ENCODE data around the gene HADHA.

Gene HADHA

DNA sequence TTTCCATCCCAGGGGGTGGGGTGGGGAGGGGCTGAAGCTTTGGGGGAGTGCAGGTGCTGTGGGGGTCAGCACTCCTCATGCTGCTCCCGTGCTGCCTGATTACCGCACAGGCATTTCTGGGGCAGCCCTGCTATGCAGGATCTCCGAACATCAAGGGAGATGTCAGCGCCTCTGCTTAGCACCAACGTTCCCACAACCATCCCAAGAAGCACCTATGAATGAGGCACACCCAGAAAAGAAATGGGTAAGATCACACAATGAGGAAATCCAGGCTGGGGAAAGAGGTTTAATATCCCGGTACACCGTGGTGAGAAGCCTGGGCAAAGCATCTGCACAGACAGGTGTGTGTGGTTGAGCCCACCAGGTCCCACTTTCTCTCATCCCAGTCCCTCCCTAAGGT lies 54.1 kb downstream of the HADHA start:
- TF ChIP-seq ZFX (IDR thresholded peaks at IDR 0.05) = no peak
- TF ChIP-seq, protein P1, sequence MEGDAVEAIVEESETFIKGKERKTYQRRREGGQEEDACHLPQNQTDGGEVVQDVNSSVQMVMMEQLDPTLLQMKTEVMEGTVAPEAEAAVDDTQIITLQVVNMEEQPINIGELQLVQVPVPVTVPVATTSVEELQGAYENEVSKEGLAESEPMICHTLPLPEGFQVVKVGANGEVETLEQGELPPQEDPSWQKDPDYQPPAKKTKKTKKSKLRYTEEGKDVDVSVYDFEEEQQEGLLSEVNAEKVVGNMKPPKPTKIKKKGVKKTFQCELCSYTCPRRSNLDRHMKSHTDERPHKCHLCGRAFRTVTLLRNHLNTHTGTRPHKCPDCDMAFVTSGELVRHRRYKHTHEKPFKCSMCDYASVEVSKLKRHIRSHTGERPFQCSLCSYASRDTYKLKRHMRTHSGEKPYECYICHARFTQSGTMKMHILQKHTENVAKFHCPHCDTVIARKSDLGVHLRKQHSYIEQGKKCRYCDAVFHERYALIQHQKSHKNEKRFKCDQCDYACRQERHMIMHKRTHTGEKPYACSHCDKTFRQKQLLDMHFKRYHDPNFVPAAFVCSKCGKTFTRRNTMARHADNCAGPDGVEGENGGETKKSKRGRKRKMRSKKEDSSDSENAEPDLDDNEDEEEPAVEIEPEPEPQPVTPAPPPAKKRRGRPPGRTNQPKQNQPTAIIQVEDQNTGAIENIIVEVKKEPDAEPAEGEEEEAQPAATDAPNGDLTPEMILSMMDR (conservative IDR thresholded peaks at IDR 0.05) = no peak
- no peak overlapping the region for H3K27ac ChIP-seq

DNA sequence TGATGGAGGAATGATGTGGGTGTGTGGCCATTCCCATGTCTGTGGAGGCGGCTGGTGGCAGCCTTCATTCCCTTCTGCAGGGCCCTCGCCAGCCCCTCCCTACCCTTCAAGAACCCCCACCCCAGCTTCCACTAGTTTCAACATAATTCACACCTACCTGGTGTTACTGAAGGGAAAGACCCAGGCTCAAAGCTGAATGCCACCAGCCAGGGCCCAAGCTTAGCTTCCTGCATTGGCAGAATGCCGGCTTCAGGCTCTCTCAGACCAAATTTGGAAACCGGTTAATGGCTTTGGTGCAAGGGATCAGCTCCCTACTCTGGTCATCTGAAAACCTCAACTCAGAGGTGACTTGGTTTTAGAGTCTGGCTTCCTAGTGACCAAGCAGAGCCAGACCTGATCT lies 54.7 kb downstream of the HADHA start:
- H3K27ac ChIP-seq = no peak overlapping the region
- TF ChIP-seq, protein P1 (conservative IDR thresholded peaks at IDR 0.05) = no peak
- no peak for TF ChIP-seq ZFX (IDR thresholded peaks at IDR 0.05)

DNA sequence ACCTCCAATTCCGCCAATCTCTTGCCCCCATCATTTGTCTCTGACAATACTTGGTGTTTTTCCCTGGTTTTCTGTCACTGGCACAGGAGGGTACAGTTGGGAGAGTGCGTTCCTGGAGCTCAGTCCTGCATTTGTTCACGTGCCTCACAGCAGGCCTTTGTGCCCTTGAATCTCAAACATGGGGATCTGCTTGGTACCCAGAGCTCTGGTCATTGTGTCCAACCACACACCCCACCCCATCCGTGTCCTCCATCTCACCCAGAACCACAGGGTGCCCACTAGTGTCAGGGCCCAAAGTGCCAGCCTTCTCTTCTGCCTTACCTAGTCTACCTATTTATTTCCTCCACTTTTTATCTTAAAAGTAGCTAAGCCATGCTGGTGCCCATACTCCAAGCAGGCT lies 55.3 kb downstream of the HADHA start:
- no peak overlapping the region for H3K27ac ChIP-seq
- TF ChIP-seq, protein P1 (conservative IDR thresholded peaks at IDR 0.05) = no peak
- TF ChIP-seq ZFX (IDR thresholded peaks at IDR 0.05) = no peak

DNA sequence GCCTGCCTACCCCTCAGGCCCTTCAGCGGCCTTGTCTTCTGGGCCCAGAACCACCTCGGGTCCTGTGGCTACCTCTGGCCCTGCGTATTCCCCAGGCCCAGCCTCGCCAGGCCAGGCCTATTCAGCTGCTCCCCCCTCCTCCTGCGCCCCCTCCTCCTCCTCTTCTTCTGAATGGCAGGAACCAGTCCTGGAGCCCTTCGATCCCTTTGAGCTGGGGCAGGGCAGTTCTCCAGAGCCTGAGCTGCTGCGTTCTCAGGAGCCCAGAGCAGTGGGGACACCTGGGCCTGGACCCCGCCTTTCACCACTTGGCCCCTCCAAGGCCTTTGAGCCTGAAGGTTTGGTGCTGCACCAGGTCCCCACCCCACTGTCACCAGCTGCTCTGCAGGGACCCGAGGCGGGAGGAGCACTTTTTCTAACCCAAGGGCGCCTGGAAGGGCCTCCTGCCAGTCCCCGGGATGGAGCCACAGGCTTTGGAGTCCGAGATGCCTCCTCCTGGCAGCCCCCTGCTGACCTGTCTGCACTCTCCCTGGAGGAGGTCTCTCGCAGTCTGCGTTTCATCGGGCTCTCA lies 56.8 kb downstream of the HADHA start:
- TF ChIP-seq, protein P1 (conservative IDR thresholded peaks at IDR 0.05) = no peak
- TF ChIP-seq ZFX (IDR thresholded peaks at IDR 0.05) = no peak
- H3K27ac ChIP-seq = no peak overlapping the region

DNA sequence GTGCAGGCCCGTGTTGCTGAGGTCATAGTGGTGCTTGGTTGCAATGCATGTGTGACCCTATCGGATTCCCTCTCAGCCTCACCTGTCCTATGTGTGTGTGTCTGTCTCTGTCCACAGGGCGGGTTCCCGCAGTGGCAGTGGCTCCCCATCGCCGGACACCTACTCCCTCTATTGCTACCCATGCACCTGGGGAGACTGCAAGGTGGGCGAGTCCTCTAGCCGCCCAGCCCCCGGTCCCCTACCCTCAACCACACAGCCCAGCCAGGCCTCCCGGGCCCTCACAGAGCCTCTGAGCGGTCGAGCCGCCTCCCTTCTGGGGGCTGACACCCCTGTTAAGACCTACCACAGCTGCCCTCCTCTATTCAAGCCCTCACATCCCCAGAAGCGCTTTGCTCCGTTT lies 57.3 kb downstream of the HADHA start:
- H3K27ac ChIP-seq = no peak overlapping the region
- no peak for TF ChIP-seq ZFX (IDR thresholded peaks at IDR 0.05)
- TF ChIP-seq, protein P1 (conservative IDR thresholded peaks at IDR 0.05) = no peak

DNA sequence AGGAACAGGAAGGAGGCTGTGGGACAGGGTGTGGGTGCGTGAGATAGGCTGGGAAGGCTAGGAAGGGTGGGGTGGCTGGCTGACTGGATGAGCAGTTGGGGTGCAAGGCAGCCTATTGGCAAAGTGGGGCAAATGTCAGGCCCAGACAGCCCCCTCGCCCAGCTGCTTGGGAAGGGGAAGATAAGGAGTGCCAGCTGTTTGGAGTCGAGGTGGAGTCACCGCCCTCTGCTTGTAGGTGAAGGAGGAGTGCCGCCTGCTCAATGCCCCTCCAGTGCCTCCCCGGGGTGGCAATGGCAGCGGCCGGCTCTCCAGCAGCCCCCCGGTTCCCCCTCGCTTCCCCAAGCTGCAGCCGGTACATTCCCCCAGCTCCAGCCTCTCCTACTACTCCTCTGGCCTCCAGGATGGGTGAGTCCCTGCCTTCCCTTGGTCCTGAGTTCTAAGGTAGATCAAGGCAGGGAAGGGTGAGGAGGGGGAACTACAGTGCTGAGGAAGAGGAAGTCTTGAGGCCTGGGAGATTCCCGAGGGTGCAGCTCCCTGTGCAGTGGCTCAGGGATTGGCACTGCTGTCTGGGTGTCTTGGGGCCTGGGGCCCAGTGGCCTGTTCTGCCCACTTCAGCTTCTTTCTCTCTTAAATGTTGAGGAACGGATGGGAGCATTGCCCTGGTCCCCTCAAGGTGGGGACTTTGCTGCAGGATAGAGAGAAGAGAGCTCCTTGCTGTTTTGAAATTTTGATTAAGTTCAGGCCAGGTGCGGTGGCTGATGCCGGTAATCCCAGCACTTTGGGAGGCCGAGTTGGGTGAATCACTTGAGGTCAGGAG lies 58.3 kb downstream of the HADHA start:
- no peak overlapping the region for H3K27ac ChIP-seq
- TF ChIP-seq, protein P1 (conservative IDR thresholded peaks at IDR 0.05) = no peak
- TF ChIP-seq ZFX (IDR thresholded peaks at IDR 0.05) = no peak

DNA sequence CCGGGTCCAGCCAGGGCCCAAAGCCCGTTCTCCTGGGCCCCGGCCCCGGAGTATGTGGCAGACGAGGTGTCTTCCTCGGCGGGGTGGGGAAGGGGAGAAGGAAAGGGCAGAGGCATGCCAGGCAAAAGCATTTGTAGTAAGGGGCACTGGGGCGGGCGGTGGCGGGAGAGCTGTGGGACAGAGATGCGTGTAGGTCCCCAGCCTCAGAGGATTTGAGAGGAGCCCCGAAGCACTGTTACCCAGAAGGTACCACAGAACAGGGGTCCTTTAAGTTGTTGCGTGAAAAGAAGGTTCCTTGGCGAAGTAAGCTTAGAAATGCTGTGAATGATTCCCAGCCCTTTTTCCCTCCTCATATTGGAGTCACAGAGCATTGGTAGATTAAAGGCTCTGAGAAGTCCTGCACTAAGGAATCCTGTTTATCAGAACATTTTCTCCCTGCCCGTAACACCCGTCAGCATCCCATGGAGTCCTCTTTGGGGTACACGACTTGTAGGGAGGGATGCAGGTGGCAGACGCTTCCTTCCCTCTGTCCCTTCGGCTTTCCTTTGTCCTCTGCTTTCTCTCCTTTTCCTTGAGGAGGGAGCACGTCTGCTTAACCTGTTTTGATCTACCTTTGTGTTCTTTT lies 59.0 kb downstream of the HADHA start:
- TF ChIP-seq, protein P1 (conservative IDR thresholded peaks at IDR 0.05) = no peak
- no peak for TF ChIP-seq ZFX (IDR thresholded peaks at IDR 0.05)
- no peak overlapping the region for H3K27ac ChIP-seq

Measured in C4-2B (cell line).